ENCODE data around the gene CRYBB3.

DNA sequence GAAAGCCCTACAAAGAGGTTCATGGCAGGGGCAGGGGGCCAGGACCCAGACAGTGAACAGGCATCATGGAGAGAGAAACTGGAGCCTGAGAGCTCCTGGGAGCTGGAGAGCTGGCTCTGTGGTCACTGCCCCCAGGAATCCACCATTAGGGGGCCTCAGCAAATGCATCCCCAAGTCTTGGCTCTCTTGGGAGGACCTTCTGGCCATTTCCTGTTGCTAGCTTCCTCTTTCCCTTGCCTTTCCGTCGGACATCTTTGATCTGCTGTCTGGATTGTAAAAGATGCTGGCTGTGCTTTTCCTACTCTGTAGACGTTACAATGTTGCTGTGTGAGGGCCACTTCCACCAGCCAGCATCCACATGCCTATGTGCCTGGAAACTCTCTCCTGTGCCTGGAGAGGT lies 12.7 kb downstream of the CRYBB3 start:
- TF ChIP-seq, protein P1, sequence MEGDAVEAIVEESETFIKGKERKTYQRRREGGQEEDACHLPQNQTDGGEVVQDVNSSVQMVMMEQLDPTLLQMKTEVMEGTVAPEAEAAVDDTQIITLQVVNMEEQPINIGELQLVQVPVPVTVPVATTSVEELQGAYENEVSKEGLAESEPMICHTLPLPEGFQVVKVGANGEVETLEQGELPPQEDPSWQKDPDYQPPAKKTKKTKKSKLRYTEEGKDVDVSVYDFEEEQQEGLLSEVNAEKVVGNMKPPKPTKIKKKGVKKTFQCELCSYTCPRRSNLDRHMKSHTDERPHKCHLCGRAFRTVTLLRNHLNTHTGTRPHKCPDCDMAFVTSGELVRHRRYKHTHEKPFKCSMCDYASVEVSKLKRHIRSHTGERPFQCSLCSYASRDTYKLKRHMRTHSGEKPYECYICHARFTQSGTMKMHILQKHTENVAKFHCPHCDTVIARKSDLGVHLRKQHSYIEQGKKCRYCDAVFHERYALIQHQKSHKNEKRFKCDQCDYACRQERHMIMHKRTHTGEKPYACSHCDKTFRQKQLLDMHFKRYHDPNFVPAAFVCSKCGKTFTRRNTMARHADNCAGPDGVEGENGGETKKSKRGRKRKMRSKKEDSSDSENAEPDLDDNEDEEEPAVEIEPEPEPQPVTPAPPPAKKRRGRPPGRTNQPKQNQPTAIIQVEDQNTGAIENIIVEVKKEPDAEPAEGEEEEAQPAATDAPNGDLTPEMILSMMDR (IDR thresholded peaks at IDR 0.05 in 2 of 3, conservative IDR thresholded peaks at IDR 0.05 in 1 of 3; ENCODE audit: control insufficient read depth in 2 of 3, extremely low read depth in 1 of 3, insufficient read depth in 1 of 3, low read depth in 3 of 3, low read length in 3 of 3), result no peak
- TF ChIP-seq ATF7 (IDR thresholded peaks at IDR 0.05; ENCODE audit: low read depth), result no peak
- no peak for TF ChIP-seq EZH2 (IDR thresholded peaks at IDR 0.05; ENCODE audit: borderline replicate concordance, control insufficient read depth, low read depth, low read length)
- no peak for TF ChIP-seq CREM (IDR thresholded peaks at IDR 0.05; ENCODE audit: low read depth)
- no peak for TF ChIP-seq ZNF274 (IDR thresholded peaks at IDR 0.05; ENCODE audit: insufficient read depth, insufficient read length)
- no peak for TF ChIP-seq POLR2A (IDR thresholded peaks at IDR 0.05; ENCODE audit: low read depth, low read length)
- TF ChIP-seq, protein P2, sequence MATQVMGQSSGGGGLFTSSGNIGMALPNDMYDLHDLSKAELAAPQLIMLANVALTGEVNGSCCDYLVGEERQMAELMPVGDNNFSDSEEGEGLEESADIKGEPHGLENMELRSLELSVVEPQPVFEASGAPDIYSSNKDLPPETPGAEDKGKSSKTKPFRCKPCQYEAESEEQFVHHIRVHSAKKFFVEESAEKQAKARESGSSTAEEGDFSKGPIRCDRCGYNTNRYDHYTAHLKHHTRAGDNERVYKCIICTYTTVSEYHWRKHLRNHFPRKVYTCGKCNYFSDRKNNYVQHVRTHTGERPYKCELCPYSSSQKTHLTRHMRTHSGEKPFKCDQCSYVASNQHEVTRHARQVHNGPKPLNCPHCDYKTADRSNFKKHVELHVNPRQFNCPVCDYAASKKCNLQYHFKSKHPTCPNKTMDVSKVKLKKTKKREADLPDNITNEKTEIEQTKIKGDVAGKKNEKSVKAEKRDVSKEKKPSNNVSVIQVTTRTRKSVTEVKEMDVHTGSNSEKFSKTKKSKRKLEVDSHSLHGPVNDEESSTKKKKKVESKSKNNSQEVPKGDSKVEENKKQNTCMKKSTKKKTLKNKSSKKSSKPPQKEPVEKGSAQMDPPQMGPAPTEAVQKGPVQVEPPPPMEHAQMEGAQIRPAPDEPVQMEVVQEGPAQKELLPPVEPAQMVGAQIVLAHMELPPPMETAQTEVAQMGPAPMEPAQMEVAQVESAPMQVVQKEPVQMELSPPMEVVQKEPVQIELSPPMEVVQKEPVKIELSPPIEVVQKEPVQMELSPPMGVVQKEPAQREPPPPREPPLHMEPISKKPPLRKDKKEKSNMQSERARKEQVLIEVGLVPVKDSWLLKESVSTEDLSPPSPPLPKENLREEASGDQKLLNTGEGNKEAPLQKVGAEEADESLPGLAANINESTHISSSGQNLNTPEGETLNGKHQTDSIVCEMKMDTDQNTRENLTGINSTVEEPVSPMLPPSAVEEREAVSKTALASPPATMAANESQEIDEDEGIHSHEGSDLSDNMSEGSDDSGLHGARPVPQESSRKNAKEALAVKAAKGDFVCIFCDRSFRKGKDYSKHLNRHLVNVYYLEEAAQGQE (IDR thresholded peaks at IDR 0.05; ENCODE audit: low read depth, low read length), result no peak
- TF ChIP-seq SP1 (IDR thresholded peaks at IDR 0.05; ENCODE audit: low read depth, low read length), result no peak
- TF ChIP-seq NR2F1 (conservative IDR thresholded peaks at IDR 0.05), result no peak
- TF ChIP-seq ZBED1 (IDR thresholded peaks at IDR 0.05; ENCODE audit: borderline replicate concordance), result no peak
- TF ChIP-seq CEBPB (IDR thresholded peaks at IDR 0.05; ENCODE audit: borderline replicate concordance in 1 of 2, low read depth in 2 of 2, low read length in 2 of 2), result no peak
- TF ChIP-seq TAF1 (IDR thresholded peaks at IDR 0.05; ENCODE audit: borderline replicate concordance, low read depth, low read length), result no peak
- TF ChIP-seq GATAD2B (conservative IDR thresholded peaks at IDR 0.05; ENCODE audit: low read depth), result no peak
- TF ChIP-seq, protein P3, sequence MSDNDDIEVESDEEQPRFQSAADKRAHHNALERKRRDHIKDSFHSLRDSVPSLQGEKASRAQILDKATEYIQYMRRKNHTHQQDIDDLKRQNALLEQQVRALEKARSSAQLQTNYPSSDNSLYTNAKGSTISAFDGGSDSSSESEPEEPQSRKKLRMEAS (IDR thresholded peaks at IDR 0.05; ENCODE audit: low read depth, low read length), result no peak

Data from GM12878 (cell line).